ENCODE results near the gene KCNN4. TPM values are rescaled to one million over a fixed set of nuclear protein-coding genes. Genes with fewer than 3 reads are reported as not detected.
A peak's percentile ranks its signal among the peaks of the same experiment; 100 is the strongest.

KCNN4 gene
- polyA plus RNA-seq, 3 donors: 0.55 to 3.4 (median 2.4) TPM

DNA sequence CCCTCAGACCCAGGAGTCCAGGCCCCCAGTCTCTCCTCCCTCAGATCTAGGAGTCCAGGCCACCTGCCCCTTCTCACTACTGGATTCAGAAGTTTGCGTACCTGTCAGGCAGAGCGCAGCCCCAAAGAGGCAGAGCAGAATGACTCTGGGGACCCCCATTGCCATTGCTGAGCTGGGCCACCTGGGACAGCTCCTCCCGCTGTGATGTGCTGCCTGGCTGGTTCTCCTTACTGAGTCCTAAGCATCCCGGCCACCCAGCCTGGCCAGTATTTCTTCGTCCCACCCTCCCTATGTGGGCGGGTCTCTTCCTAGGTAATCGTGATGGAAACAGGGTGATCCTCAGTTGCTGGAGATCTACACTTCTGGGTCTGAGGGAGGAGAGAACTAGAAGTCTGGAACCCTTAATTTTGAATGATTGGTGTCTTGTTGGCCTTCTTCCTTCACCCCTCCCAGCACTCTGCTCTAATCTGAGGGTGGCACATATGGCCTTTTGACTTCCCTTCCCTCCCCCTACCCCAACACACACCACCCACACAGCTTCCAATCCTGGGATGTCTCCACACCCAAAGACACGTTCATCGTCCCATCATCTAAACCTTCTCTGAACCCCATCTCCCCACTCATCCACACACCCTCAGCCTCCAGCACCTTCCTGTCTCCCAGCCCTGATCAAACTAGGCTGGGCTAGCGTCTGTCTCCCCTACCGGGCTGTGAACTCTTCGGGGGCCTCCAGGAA, 21.6 kb upstream of the KCNN4 start, which contains the start of gene LYPD5:
TSS of gene LYPD5 (minus strand) at position 232 of the 736 bp plus-strand sequence. CDS start at position 165, 67 bp downstream.
- H3K27ac ChIP-seq (ENCODE audit: low read depth, low read length): no peak within 1 kb of the TSS
- 61 to 65% (median 63%) methylated on average over 12 of the region's 12 CpGs for WGBS, 3 donors

DNA sequence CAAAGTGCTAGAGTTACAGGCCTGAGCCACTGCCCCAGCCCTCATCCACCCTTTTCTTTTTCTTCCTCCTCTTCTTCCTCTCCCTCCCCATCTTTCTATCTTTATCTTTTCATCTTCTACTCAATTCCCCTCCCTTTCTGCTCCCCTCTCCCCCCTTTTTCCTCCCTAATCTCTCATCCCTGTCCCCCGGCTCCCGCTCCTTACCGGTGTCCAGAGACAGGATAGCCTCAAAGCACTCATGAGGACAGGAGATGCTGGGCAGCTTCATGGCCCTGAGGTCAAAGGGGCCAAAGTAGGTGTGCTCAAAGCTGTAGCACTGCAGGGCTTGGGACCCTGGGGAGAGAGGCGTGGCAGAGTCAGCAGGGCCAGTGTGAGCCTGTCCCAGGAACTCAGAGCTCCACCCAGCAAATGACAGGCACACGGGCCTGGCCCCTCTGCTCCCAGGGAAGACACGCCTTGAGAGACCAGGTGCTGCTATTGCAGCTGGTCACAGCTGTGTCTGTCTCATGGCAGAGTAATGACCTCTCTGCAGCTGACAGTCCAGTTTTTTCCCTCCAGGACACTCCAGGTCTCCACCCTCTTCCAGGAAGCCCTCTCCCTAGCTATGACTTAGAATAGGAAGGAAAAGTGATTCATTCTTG, 18.8 kb upstream of the KCNN4 start:
- 55 to 67% (median 64%) methylated on average over 6 of the region's 6 CpGs for WGBS, 3 donors

DNA sequence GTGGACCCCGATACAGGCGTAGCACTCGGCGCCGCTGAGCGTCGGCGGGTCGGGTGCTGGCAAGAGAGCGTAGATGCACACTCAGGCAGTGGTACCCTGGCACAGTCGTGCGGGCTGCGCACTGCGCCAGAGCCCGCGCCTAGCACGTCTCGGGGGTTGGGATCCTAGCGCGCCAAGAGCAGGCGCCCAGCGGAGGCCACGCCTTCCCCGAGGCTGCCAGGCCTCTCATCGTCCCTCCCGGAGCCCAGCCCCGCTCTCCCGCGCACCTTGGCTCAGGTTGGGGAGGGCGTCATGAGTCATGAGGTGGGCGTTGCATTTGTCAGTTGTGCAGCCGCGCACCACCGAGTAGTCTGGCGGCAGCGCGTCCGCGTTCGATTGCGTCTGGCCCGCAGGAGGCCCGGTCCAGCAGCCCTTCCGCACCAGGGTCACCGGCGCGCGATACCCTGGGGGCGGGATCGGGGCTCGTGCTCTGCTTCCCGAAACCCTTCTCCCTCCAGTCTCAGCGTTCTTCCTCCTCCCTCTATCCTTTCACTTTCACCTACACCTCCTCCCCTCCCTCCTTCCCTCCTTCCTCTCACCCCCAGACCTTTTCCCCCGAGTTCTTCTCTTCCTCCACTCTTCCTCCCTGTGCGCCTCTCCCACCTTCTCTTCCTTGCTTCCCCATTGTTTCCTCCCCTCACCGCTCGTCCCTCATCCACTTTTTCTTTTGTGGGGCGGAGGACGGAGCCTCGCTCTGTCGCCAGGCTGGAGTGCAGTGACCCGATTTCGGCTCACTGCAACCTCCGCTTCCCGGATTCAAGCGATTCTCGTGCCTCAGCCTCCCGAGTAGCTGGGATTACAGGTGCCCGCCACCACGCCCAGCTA, 18.0 kb upstream of the KCNN4 start:
- H3K27ac ChIP-seq (ENCODE audit: low read depth, low read length): peak overlapping the region; percentile 4
- 16 to 17% (median 16%) methylated on average over 68 to 70 of the region's 70 CpGs for WGBS, 3 donors

More for the DNA sequence above, 18.8 kb upstream of the KCNN4 start:
- H3K27ac ChIP-seq (ENCODE audit: low read depth, low read length): no peak overlapping the region

DNA sequence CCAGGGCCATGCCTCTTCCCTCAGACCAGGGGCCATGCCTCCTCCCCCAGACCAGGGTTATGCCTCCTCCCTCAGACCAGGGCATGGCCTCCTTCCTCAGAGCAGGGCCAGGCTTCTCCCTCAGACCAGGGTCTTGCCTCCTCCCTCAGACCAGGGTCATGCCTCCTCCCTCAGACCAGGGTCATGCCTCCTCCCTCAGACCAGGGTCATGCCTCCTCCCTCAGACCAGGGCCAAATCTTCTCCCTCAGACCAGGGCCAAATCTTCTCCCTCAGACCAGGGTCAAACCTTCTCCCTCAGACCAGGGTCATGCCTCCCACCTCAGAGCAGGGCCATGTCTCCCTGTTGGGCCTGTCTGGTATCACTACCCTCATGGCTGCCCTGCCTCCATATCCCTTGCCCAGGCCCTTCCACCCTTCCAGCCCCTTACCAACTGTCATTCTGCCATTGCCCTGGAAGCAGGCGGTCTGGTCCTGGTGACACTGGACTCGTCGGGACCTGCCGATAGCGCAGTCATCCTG, 17.3 kb upstream of the KCNN4 start:
- WGBS, 3 donors: 47 to 63% (median 55%) methylated on average over 5 of the region's 5 CpGs

DNA sequence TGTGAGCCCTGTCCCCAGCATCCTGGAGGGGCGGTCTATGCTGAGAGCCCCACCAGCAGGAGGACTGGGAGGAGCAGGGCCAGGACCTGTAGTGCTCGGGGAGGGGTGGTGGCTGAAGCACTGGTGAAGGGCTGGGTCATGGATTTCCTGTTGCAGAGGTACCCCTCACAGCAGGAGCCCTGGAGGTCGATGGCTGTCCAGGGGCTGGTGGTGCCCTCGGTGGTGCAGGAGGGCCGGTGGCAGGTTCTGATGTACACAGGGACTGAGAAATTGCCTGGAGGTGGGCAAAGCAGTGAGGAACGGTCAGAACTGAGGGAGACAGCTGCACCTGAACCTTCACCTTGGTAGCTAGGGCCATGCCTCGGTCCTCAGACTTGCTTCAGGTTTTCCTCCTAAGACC, 16.8 kb upstream of the KCNN4 start:
- WGBS, 3 donors: 87 to 93% (median 89%) methylated on average over 7 of the region's 7 CpGs
- H3K27ac ChIP-seq (ENCODE audit: low read depth, low read length): no peak overlapping the region

More for the DNA sequence above, 17.3 kb upstream of the KCNN4 start:
- no peak overlapping the region for H3K27ac ChIP-seq (ENCODE audit: low read depth, low read length)

DNA sequence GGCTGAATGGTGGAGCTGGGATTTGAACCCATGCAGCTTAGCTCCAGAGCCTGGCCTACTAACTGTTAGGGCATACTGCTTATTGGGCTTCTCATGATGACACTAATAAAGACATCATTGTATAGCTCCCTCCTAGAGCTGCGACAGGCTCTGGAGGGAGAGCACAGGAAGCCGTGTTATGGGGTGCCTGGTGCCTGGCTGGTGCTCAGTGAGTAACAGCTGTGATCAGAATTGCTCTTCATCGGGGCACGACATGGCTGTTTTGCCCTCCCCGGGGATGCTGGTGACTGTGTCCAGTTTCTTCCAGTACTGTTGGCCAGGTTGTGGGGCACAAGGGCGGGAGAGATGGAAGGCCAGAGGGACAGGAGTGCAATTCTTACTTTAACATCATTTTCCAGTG, 16.3 kb upstream of the KCNN4 start:
- H3K27ac ChIP-seq (ENCODE audit: low read depth, low read length): no peak overlapping the region
- 42 to 70% (median 57%) methylated on average over 6 of the region's 6 CpGs for WGBS, 3 donors

DNA sequence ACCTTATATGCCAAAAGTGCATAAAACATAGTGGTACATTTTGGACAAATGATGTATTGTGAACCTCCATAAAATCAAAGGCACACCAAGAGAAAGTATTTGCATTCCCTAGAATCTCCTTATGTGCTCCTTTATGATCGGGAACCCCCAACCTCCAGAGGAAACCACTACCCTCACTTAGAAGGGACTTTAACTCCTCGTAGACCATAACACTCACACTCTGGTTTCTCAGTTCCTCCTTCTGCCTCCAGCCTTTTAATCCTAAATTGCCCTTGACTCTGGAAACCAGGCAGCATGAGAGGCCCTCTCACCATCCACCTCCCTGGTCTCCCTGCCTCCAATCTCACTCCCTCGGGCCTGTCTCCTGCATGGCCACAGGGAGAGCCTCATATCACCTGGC, 9.8 kb upstream of the KCNN4 start:
- H3K27ac ChIP-seq (ENCODE audit: low read depth, low read length): no peak overlapping the region
- 13 to 32% (median 27%) methylated on average over 3 of the region's 3 CpGs for WGBS, 3 donors

DNA sequence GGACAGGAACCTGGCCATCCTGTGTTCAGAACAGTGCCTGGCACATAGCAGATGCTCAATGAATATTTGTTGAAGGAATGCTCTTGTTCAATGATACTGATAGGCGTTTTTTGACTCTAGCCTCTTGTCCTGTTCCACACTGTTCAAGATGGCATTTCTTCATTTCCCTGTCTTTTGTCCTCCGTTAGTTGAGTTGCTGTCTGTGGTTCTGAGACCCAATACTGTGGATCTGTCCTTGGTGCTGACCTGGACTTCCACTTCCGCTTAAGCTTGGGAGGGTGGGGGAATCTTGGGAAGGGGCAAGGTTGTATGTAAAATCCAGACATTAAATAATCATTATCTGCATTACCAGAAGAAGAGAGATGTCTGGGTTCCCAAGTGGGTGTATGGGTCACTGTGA, 8.3 kb upstream of the KCNN4 start:
- WGBS, 3 donors: 6 to 9% (median 6%) methylated on average over 3 of the region's 3 CpGs
- no peak overlapping the region for H3K27ac ChIP-seq (ENCODE audit: low read depth, low read length)

DNA sequence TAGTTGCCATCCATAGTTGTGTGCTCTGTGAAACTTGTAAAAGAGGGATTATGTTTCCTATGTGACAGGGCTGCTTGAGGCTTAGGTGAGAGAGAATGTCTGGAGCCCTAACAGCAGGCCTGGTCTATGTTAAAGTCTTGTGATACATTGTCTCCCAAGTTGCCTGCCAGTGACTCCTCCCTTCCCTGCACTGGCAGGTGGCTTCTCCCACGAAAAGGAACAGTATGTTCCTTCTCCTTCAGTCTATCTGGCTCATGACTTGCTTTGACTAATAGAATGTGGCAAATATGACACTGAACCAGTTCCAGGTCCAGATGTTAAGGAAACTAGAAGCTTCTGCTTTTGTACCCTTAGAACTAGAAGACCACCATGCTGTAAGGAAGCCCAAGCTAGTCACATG, 5.9 kb upstream of the KCNN4 start:
- no peak overlapping the region for H3K27ac ChIP-seq (ENCODE audit: low read depth, low read length)
- 31 to 68% (median 50%) methylated on average over 1 of the region's 1 CpG for WGBS, 3 donors

DNA sequence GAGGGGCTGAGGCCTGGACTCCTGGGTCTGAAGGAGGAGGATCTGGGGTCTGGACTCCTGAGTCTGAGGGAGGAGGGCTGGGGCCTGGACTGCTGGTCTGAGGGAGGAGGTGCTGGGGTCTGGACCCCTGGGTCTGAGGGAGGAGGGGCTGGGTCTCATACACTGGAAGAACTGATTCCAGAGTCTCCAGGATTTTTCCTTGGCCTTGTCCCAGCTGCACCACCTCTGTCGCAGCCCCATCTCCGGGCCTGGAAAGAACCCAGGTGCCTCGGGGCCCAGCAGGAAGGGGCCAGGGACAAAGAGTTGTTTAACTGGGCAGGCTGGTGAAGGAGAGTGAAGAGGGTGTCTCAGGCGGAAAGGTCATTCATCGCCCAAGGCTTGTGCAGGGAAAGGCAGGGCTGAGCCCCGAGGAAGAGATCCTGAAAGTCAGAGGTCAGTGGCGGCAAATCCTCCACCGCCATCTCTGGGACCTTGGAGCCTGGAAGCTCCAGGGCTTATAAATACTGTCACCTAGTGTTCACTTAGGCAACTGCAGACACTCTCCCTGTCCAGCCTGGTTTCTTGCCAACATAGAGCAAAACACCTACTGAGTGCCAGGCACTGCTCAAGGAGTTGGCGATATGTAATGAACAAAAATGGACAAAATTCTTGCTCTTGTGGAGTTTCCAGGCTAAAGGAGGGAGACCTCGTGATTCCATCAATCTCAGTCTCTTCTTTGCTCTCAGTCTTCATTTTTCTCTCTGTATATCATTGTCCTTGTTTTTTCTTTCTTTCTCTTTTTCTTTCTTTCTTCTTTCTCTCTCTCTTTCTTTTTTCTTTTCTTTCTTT, 4.4 kb upstream of the KCNN4 start:
- no peak overlapping the region for H3K27ac ChIP-seq (ENCODE audit: low read depth, low read length)
- 7 to 13% (median 12%) methylated on average over 10 of the region's 10 CpGs for WGBS, 3 donors

DNA sequence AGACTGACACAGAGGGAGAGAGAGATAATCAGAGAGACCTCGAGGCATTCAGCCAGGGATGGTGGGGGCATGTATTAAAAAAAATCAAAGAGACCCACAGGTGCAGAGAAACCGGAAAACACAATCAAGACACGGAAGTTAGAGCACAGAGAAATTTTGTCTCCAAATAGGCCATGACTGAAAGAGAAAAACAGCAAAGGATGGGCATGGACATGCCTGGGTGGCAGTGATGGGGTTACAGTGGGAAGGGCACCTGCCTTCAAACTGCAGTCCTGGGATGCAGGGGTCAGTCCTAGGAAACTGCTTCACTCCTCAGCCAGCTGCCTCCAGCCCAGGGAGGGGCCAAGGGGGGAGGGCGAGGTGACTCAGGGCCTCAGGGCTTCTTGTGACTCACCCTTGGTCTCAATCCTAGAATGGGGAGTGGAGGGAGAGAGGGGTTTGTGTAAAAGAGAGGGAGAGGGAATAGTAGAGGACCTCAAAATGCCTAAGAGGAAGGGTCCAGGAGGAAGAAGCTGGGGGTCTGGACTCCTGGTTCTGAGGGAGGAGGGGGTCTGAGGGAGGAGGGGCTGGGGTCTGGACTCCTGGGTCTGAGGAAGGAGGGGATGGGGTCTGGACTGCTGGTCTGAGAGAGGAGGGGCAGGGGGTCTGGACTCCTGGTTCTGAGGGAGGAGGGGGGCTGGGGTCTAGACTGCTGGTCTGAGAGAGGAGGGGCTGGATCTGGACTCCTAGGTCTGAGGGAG, 3.6 kb upstream of the KCNN4 start:
- no peak overlapping the region for H3K27ac ChIP-seq (ENCODE audit: low read depth, low read length)
- 49 to 72% (median 49%) methylated on average over 4 of the region's 4 CpGs for WGBS, 3 donors

DNA sequence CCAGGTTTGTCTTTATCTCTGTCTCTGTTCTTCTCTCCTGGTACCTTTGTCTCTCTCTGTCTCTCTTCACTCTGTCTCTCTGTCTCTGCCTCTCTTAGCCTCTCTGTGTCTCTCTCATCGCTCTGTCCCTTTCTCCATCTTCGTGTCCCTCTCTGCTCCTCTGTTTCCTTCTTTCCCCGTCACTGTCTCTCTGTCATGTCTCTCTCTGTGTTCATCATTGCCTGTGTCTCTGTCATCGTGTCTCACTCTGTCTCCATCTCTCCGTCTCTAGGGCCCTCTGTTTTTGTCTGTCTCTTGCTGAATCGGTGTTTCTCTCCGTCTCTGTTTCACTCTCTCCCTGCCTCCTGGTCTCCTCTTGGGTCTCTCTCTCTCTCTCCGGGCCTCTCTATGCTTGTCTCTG, 2.9 kb upstream of the KCNN4 start:
- 81 to 91% (median 90%) methylated on average over 8 of the region's 8 CpGs for WGBS, 3 donors
- no peak overlapping the region for H3K27ac ChIP-seq (ENCODE audit: low read depth, low read length)

DNA sequence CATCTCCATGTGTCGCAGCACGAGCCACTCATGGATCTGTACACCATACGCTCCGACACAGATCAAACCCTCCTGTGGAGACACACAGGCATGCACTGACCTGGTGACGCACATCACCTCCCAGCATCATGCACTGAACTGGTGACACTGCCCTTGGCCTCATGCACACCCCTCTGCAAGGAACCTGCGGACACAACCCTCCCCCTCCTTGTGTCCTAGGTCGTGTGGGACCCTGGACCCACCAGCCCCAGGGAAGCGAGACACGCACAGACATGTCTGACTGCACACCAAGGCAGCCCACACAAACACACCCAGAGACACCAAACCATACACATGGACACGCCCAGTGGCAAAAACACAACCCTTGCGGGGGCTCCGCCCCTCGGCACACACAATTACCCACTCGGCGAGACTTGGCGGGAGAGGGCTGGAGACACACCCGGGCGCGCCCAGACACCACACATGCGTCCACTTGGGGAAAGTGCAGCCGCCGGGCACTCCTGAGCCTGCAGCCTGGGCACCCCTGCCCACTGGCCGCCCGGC, 2.0 kb upstream of the KCNN4 start:
- H3K27ac ChIP-seq (ENCODE audit: low read depth, low read length): no peak overlapping the region
- 74 to 81% (median 78%) methylated on average over 24 of the region's 24 CpGs for whole genome bisulfite sequencing, 3 donors

DNA sequence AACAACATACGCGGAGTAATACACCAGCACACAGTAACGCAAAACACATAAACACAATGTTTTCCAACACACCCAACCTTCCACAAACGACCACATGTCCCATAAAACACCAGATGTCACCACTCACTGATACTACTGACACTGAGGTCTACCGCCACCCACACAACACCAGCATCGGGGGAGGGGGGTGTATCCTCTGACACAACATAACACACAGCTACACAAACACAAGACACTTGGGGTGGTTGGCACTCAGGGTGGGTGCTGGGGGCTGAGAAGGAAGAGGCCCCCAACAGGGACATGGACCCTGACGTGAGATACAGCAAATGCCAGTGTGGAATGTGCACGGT, 1.5 kb upstream of the KCNN4 start:
- WGBS, 3 donors: 59 to 69% (median 67%) methylated on average over 8 of the region's 8 CpGs
- no peak overlapping the region for H3K27ac ChIP-seq (ENCODE audit: low read depth, low read length)

DNA sequence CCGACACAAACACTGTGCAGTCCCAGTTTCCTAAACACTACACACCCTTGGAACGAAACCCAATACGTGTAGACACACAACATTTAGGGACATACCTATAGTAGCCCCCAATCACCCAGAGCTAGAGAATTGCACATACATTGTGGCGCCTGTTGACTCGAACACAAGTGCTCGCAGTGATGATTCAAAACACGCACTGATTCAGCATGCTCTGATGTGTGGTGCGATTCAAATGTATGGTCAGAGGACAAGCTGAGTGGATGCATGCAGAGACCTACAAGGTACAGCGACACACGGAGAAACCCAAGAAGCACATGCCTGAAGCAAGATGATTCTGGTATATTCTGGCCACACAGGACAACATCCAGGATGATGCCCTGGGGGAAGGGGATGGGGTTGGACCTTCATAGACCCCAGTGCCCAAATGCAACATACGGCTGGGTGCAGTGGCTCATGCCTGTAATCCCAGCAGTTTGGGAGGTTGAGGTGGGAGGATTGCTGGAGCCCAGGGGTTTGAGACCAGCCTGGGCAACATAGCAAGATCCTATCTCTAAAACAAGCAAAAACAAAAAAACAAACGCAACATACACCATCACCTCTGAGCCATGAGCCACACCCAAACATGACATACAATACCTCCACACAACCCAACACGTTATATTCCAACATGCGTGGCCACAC, 997 bp upstream of the KCNN4 start:
- 78 to 90% (median 90%) methylated on average over 14 of the region's 14 CpGs for WGBS, 3 donors
- no peak overlapping the region for H3K27ac ChIP-seq (ENCODE audit: low read depth, low read length)

DNA sequence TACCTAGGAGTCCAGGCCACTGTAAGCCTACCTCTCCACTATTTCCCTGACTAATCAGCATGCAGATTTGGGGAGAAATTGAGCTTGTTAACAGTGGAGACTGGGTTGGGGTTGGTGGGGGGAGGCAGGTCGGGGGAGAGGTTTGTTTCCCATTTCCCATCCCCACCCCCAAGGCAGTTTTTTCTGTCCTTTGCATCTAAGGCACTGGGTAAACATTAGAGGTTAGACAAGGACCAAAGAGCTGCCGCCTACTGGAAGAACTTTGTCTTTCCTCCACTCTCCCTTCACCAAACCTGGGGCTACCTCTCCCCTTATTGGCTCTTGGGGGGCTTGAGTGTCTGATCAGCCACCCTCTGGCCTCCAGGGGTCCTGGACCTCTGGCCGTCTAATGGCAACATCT, 953 bp downstream of the KCNN4 start:
- no peak overlapping the region for H3K27ac ChIP-seq (ENCODE audit: low read depth, low read length)

More for the DNA sequence above, 953 bp downstream of the KCNN4 start:
- 30 to 52% (median 50%) methylated on average over 3 of the region's 3 CpGs for WGBS, 3 donors

Data from adipose tissue (tissue), 3 donors.